ENCODE measurements around the gene HS3ST3A1.

- TF ChIP-seq CTCF (IDR thresholded peaks at IDR 0.05; ENCODE audit: low read length) (no peak), EZH2 (IDR thresholded peaks at IDR 0.05; ENCODE audit: borderline replicate concordance, low read length) (no peak)
Measured at GRCh38 chr17:13562271-13562800, 39.4 kb downstream of the HS3ST3A1 start.
